Esophagus (tissue), 2 donors: ENCODE data around the gene CTH. TPM values are rescaled to one million over a fixed set of nuclear protein-coding genes. Genes with fewer than 3 reads are reported as not detected.
"Not testable (repeated sequence)": the region's sequence is repeated elsewhere in the genome, so short reads cannot be mapped to it uniquely, and the experiment has no call there.

Source experiments
- H3K27ac ChIP-seq, 2 donors: one replicate each; pipeline ENCODE4 v1.5.1; 2013; ENCODE audit warnings: low read depth in 2 of 2, mild to moderate bottlenecking in 2 of 2, inconsistent platforms in 1 of 2, low read length in 1 of 2, moderate library complexity in 1 of 2
- H3K27me3 ChIP-seq, 2 donors: one replicate each; pipeline ENCODE4 v1.6.1; 2013; ENCODE audit warnings: low read length in 2 of 2, control low read depth in 1 of 2, mild to moderate bottlenecking in 1 of 2; ENCODE audit not compliant: insufficient read depth in 2 of 2, control insufficient read depth in 1 of 2
- H3K36me3 ChIP-seq, 2 donors: one replicate each; pipeline ENCODE4 v1.6.1; 2013; ENCODE audit warnings: low read length in 1 of 2; ENCODE audit not compliant: control insufficient read depth in 2 of 2, insufficient read depth in 2 of 2
- H3K4me1 ChIP-seq, 2 donors: one replicate each; pipeline ENCODE4 v1.6.1; 2013; ENCODE audit warnings: low read length in 1 of 2; ENCODE audit not compliant: control insufficient read depth in 2 of 2, insufficient read depth in 2 of 2
- H3K4me3 ChIP-seq, 2 donors: one replicate each; pipeline ENCODE4 v1.5.1; 2013; ENCODE audit warnings: low read length in 2 of 2, mild to moderate bottlenecking in 2 of 2, low read depth in 1 of 2, moderate library complexity in 1 of 2
- H3K9me3 ChIP-seq, 2 donors: one replicate each; pipeline ENCODE4 v1.6.1; 2013; ENCODE audit warnings: mild to moderate bottlenecking in 2 of 2, low read depth in 1 of 2, low read length in 1 of 2, moderate library complexity in 1 of 2; ENCODE audit not compliant: control insufficient read depth in 2 of 2, insufficient read depth in 1 of 2
- WGBS, 2 donors: extraction: QIAGEN DNeasy Blood & Tissue Kit; methylation state at CpG; one replicate each; pipeline ENCODE4 v1.1.7; 2013; 5-methylcytosine and 5-hydroxymethylcytosine counted together
- polyA plus RNA-seq, 2 donors: library from polyadenylated mRNA; stranded (reverse); fragments of 200-250 nt; gene quantifications; one replicate each; pipeline ENCODE4 v1.2.3, GENCODE V29; 2013
- donor health status: healthy with polysubstance abuse.
- donor health status: Bipolar disorder and iron deficiency.

CTH gene
- 1 to 10 TPM; 3.4 to 9.4 TPM for polyA plus RNA-seq

- Histone ChIP-seq H3K27me3 (no peaks in the 10 kb centered on the region), H3K36me3 (no peaks in the 10 kb centered on the region), H3K4me1 (peaks cover 0 to 2% of the 10 kb centered on the region in 2 donors), H3K4me3 (peak within 1 kb of the TSS; percentile 78 to 94), H3K9me3 (no peaks in the 10 kb centered on the region), H3K27ac (peak within 1 kb of the TSS; percentile 98 to 99)
- WGBS, 2 donors = 0 to 1% methylated on average over 48 of the region's 48 CpGs
Observed at GRCh38 chr1:70410604-70411359, at the start of gene CTH. Gene CTH (plus strand): TSS chr1:70411268. CDS start chr1:70411416, 148 bp downstream.

GRCh38 chr1:70361727-70362398 lies 49.2 kb upstream of the CTH start:
- H3K4me3 ChIP-seq = no peak overlapping the region
- H3K27me3 ChIP-seq = no peaks in the 10 kb centered on the region
- no peaks in the 10 kb centered on the region for H3K4me1 ChIP-seq
- H3K9me3 ChIP-seq = no peaks in the 10 kb centered on the region
- no peak overlapping the region for H3K27ac ChIP-seq
- H3K36me3 ChIP-seq = no peaks in the 10 kb centered on the region
- 56 to 66% methylated on average over 3 of the region's 3 CpGs for WGBS, 2 donors

- no peaks in the 10 kb centered on the region for H3K36me3 ChIP-seq
- no peaks in the 10 kb centered on the region for H3K9me3 ChIP-seq
- no peak overlapping the region for H3K27ac ChIP-seq
- no peaks in the 10 kb centered on the region for H3K27me3 ChIP-seq
- no peak overlapping the region for H3K4me3 ChIP-seq
- WGBS, 2 donors = 78 to 80% methylated on average over 3 of the region's 3 CpGs
- no peaks in the 10 kb centered on the region for H3K4me1 ChIP-seq
Observed at GRCh38 chr1:70364439-70364838, 46.6 kb upstream of the CTH start.

GRCh38 chr1:70366425-70366952 lies 44.6 kb upstream of the CTH start:
- not testable (repeated sequence) for H3K4me3 ChIP-seq, H3K27ac ChIP-seq, H3K9me3 ChIP-seq, H3K27me3 ChIP-seq, H3K4me1 ChIP-seq, H3K36me3 ChIP-seq
- WGBS, 2 donors = 89 to 96% methylated on average over 4 of the region's 4 CpGs

- not testable (repeated sequence) for H3K27me3 ChIP-seq, H3K4me3 ChIP-seq, H3K9me3 ChIP-seq, H3K4me1 ChIP-seq, H3K36me3 ChIP-seq
- WGBS, 2 donors = 83 to 91% methylated on average over 3 of the region's 3 CpGs
- peak overlapping the region; percentile 23 to 49 for H3K27ac ChIP-seq
Observed at GRCh38 chr1:70366997-70367396, 44.1 kb upstream of the CTH start.

GRCh38 chr1:70367397-70367796 lies 43.7 kb upstream of the CTH start:
- 77 to 80% methylated on average over 5 of the region's 5 CpGs for WGBS, 2 donors
- H3K4me1 ChIP-seq, H3K4me3 ChIP-seq, H3K27me3 ChIP-seq, H3K9me3 ChIP-seq, H3K36me3 ChIP-seq: not testable (repeated sequence)
- H3K27ac ChIP-seq = peak overlapping the region; percentile 23 to 49

- H3K4me1 ChIP-seq, H3K4me3 ChIP-seq, H3K36me3 ChIP-seq, H3K27me3 ChIP-seq, H3K9me3 ChIP-seq, H3K27ac ChIP-seq: not testable (repeated sequence)
- WGBS, 2 donors = 83 to 91% methylated on average over 3 of the region's 3 CpGs
Observed at GRCh38 chr1:70371586-70371985, 39.5 kb upstream of the CTH start.

GRCh38 chr1:70372426-70372825 lies 38.6 kb upstream of the CTH start:
- Histone ChIP-seq H3K9me3 (no peaks in the 10 kb centered on the region), H3K4me1 (no peaks in the 10 kb centered on the region), H3K4me3 (no peak overlapping the region), H3K27ac (no peak overlapping the region), H3K36me3 (no peaks in the 10 kb centered on the region), H3K27me3 (no peaks in the 10 kb centered on the region)
- WGBS, 2 donors = 90% methylated on average over 4 of the region's 4 CpGs

- not testable (repeated sequence) for H3K9me3 ChIP-seq, H3K27me3 ChIP-seq, H3K4me1 ChIP-seq, H3K27ac ChIP-seq, H3K4me3 ChIP-seq, H3K36me3 ChIP-seq
- WGBS, 2 donors = 79 to 81% methylated on average over 2 of the region's 2 CpGs
Observed at GRCh38 chr1:70373580-70373979, 37.5 kb upstream of the CTH start.

- 62 to 82% methylated on average over 6 of the region's 6 CpGs for WGBS, 2 donors
- H3K4me1 ChIP-seq = no peaks in the 10 kb centered on the region
- H3K4me3 ChIP-seq = no peak overlapping the region
- H3K27ac ChIP-seq = no peak overlapping the region
- H3K27me3 ChIP-seq = no peaks in the 10 kb centered on the region
- H3K36me3 ChIP-seq = no peaks in the 10 kb centered on the region
- no peaks in the 10 kb centered on the region for H3K9me3 ChIP-seq
Observed at GRCh38 chr1:70376196-70376595, 34.9 kb upstream of the CTH start.
